ENCODE measurements around the gene MMUT. TPM values are rescaled to one million over a fixed set of nuclear protein-coding genes. Genes with fewer than 3 reads are reported as not detected.
"Not testable (repeated sequence)": the region's sequence is repeated elsewhere in the genome, so short reads cannot be mapped to it uniquely, and the experiment has no call there.

Gene MMUT
- total RNA-seq, 2 donors from 2014 or later: 15.3 to 16.2 TPM

- H3K9ac ChIP-seq (ENCODE audit: extremely low read depth, low read length, poor library complexity, severe bottlenecking): no peak overlapping the region
- H3K36me3 ChIP-seq (ENCODE audit: control insufficient read depth, insufficient read depth, low read length): no peaks in the 10 kb centered on the region
- H3K4me3 Mint-ChIP-seq: no peak overlapping the region
- DNase-seq: peak; percentile 91
- 23 to 34% methylated on average over 7 to 9 of the region's 9 CpGs for WGBS, 2 experiments (ENCODE audit: insufficient coverage in 1 of 2, insufficient read length in 1 of 2)
- no peaks in the 10 kb centered on the region for H3K9me3 Mint-ChIP-seq
- H3K9me3 ChIP-seq (ENCODE audit: control insufficient read depth, low read length): peaks cover 4% of the 10 kb centered on the region
- peak; percentile 88 for TF ChIP-seq CTCF (conservative IDR thresholded peaks at IDR 0.05)
- H3K27me3 Mint-ChIP-seq (ENCODE audit: insufficient read depth): no peaks in the 10 kb centered on the region
- H3K27ac Mint-ChIP-seq: no peak overlapping the region
- no peaks in the 10 kb centered on the region for H3K4me1 ChIP-seq (ENCODE audit: control insufficient read depth, insufficient read depth, low read length)
- H3K27ac ChIP-seq (ENCODE audit: low read depth, low read length): no peak overlapping the region
- no peaks in the 10 kb centered on the region for H3K27me3 ChIP-seq (ENCODE audit: control insufficient read depth, insufficient read depth, low read length, poor library complexity, severe bottlenecking)
- H3K4me3 ChIP-seq (ENCODE audit: low read length): no peak overlapping the region
- H3K4me1 Mint-ChIP-seq: no peaks in the 10 kb centered on the region
- H3K36me3 Mint-ChIP-seq (ENCODE audit: low read depth): no peaks in the 10 kb centered on the region
These were observed 53.0 kb downstream of the MMUT start for GRCh38 chr6:49409951-49410542.

- Mint-ChIP-seq H3K36me3 (ENCODE audit: low read depth) (no peaks in the 10 kb centered on the region), H3K27me3 (ENCODE audit: insufficient read depth) (no peaks in the 10 kb centered on the region), H3K4me1 (no peaks in the 10 kb centered on the region), H3K9me3 (no peaks in the 10 kb centered on the region), H3K27ac (no peak overlapping the region), H3K4me3 (no peak overlapping the region)
- no peaks in the 10 kb centered on the region for H3K4me1 ChIP-seq (ENCODE audit: control insufficient read depth, insufficient read depth, low read length)
- no peak for TF ChIP-seq CTCF (conservative IDR thresholded peaks at IDR 0.05)
- H3K27ac ChIP-seq (ENCODE audit: low read depth, low read length): no peak overlapping the region
- no peaks in the 10 kb centered on the region for H3K27me3 ChIP-seq (ENCODE audit: control insufficient read depth, insufficient read depth, low read length, poor library complexity, severe bottlenecking)
- H3K4me3 ChIP-seq (ENCODE audit: low read length): no peak overlapping the region
- no peaks in the 10 kb centered on the region for H3K9me3 ChIP-seq (ENCODE audit: control insufficient read depth, low read length)
- H3K36me3 ChIP-seq (ENCODE audit: control insufficient read depth, insufficient read depth, low read length): no peaks in the 10 kb centered on the region
- 92 to 100% methylated on average over 3 to 5 of the region's 5 CpGs for WGBS, 2 experiments (ENCODE audit: insufficient coverage in 1 of 2, insufficient read length in 1 of 2)
- no peak overlapping the region for H3K9ac ChIP-seq (ENCODE audit: extremely low read depth, low read length, poor library complexity, severe bottlenecking)
- DNase-seq: peak; percentile 45
These were observed 56.6 kb downstream of the MMUT start for GRCh38 chr6:49406250-49406970.

GRCh38 chr6:49401063-49401462 is 62.0 kb downstream of the MMUT start:
- H3K36me3 ChIP-seq (ENCODE audit: control insufficient read depth, insufficient read depth, low read length): no peaks in the 10 kb centered on the region
- H3K27me3 Mint-ChIP-seq (ENCODE audit: insufficient read depth): no peaks in the 10 kb centered on the region
- H3K27me3 ChIP-seq (ENCODE audit: control insufficient read depth, insufficient read depth, low read length, poor library complexity, severe bottlenecking): no peaks in the 10 kb centered on the region
- no peak overlapping the region for H3K4me3 Mint-ChIP-seq
- no peaks in the 10 kb centered on the region for H3K36me3 Mint-ChIP-seq (ENCODE audit: low read depth)
- no peaks in the 10 kb centered on the region for H3K9me3 ChIP-seq (ENCODE audit: control insufficient read depth, low read length)
- no peaks in the 10 kb centered on the region for H3K4me1 ChIP-seq (ENCODE audit: control insufficient read depth, insufficient read depth, low read length)
- no peak overlapping the region for H3K27ac Mint-ChIP-seq
- H3K27ac ChIP-seq (ENCODE audit: low read depth, low read length): no peak overlapping the region
- no peak overlapping the region for H3K4me3 ChIP-seq (ENCODE audit: low read length)
- 82 to 88% methylated on average over 2 to 3 of the region's 3 CpGs for WGBS, 2 experiments (ENCODE audit: insufficient coverage in 1 of 2, insufficient read length in 1 of 2)
- no peak for TF ChIP-seq CTCF (conservative IDR thresholded peaks at IDR 0.05)
- no peak for DNase-seq
- no peak overlapping the region for H3K9ac ChIP-seq (ENCODE audit: extremely low read depth, low read length, poor library complexity, severe bottlenecking)
- no peaks in the 10 kb centered on the region for H3K4me1 Mint-ChIP-seq
- H3K9me3 Mint-ChIP-seq: no peaks in the 10 kb centered on the region

GRCh38 chr6:49386667-49387508 is 76.2 kb downstream of the MMUT start:
- peaks cover 10% of the 10 kb centered on the region for H3K9me3 Mint-ChIP-seq
- not testable (repeated sequence) for H3K4me3 ChIP-seq (ENCODE audit: low read length); H3K27me3 Mint-ChIP-seq (ENCODE audit: insufficient read depth); H3K4me1 ChIP-seq (ENCODE audit: control insufficient read depth, insufficient read depth, low read length); H3K4me3 Mint-ChIP-seq; H3K36me3 Mint-ChIP-seq (ENCODE audit: low read depth); H3K36me3 ChIP-seq (ENCODE audit: control insufficient read depth, insufficient read depth, low read length); H3K4me1 Mint-ChIP-seq; H3K9me3 ChIP-seq (ENCODE audit: control insufficient read depth, low read length); H3K27me3 ChIP-seq (ENCODE audit: control insufficient read depth, insufficient read depth, low read length, poor library complexity, severe bottlenecking); H3K27ac Mint-ChIP-seq; H3K9ac ChIP-seq (ENCODE audit: extremely low read depth, low read length, poor library complexity, severe bottlenecking); DNase-seq; H3K27ac ChIP-seq (ENCODE audit: low read depth, low read length)
- WGBS, 2 experiments (ENCODE audit: insufficient coverage in 1 of 2, insufficient read length in 1 of 2): 89 to 93% methylated on average over 17 to 23 of the region's 28 CpGs

Data from endodermal cell (in vitro differentiated cells).